Activated T-helper 1 cell treated with anti-CD3 and anti-CD28 coated beads, Interleukin-2, amount 50 U/mL, for 16 hours (primary cell): ENCODE results near the gene RNF157.

Experiments used
- DNase-seq, 2 donors: peaks; one replicate each; pipeline ENCODE4 v3.0.0-alpha.2; 2020; ENCODE audit warnings: low read depth in 1 of 2, low spot score in 1 of 2

Gene RNF157

DNA sequence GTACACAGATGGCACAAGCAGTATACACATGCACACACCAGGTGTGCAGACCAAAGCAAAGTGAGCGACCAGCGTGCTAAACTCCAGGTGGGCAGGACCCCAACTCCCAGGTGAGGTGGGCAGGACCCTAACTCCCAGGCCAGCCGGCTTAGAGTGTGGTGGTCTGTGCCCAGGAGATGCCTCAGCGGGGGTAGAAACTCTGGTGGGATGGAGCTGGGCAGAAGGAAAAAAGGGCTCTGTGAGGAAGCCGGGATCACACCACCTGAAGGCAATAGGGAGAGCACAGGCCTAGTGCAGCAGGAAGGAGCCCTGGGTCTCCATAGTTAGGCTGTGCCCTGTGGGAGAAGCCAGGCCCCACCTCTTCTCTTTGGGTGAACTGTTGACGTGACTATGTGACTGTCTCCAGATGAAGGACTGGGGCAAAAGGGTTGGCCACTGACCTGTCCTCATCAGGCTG, 97.7 kb downstream of the RNF157 start:
- DNase-seq, result no peak

DNA sequence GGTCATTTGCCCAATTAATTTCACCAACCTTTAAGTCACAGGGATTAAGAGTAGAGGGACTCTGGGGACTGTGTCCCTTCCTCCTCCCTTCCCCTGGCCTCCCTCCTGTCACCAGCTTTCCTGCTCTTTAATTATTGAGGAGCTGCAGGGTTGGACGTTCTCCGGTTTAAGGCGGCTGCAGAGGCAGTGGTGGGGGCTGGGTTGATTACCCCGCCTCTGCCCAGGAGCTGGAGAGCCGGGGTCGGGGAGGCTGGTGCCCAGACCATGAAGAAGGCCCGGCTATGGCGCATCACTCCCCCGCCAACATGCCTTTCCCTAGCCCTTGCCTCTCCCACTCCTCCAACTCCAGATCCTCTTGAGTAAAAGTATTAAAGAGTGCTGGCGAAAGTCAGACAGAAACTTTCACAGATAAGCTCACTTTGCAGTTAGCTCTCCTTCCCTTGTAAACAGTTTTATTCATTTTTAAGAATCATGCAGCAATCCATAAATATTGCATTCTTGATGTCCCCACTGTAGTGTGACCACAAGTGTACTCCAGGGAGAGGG, 98.2 kb downstream of the RNF157 start:
- no peak for DNase-seq

DNA sequence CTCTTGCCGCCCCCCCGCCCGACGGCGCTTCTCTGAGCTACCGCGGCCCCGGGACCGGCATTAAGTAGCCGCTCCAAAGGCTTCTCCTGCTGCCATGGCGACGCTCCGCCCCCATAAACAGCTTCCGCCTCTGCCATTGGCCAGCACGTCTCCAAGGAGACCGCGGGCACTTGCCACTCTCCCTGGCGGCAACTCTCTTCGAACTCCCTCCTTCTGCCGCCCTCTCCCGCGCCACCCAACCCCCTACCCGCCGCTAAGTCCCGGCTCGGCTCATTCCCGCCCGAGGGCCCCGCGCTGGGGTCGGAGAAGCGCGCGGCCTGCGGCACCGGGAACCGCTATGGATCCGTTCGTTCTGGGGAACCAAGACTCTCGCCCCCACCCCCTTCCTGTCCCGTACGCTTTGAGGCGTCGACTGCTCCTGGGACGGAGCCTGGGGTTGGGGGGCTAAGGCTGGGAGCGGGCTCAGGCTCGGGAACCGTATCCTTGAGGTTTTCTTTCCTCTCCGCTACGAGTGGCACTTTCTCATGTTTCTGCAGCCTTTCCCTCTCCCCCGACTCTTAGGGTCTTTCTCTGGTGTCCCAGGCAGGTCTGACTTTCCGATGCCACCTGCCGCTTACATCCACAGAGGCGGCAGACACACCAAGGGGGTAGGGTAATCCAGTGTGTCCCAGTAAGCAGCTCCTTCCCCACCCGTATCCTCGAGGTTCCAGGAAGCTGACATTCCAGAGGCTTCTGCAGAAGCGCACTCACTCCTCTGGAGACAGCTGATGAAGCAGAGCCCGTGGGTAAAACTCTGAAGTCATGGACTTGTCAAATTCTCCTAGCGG, 98.9 kb downstream of the RNF157 start, which contains the start of gene FOXJ1:
TSS of gene FOXJ1 (minus strand) at position 34 of the 827 bp plus-strand sequence. CDS start 850 bp downstream, outside the sequence.
- peak; percentile 78 to 84 for DNase-seq

DNA sequence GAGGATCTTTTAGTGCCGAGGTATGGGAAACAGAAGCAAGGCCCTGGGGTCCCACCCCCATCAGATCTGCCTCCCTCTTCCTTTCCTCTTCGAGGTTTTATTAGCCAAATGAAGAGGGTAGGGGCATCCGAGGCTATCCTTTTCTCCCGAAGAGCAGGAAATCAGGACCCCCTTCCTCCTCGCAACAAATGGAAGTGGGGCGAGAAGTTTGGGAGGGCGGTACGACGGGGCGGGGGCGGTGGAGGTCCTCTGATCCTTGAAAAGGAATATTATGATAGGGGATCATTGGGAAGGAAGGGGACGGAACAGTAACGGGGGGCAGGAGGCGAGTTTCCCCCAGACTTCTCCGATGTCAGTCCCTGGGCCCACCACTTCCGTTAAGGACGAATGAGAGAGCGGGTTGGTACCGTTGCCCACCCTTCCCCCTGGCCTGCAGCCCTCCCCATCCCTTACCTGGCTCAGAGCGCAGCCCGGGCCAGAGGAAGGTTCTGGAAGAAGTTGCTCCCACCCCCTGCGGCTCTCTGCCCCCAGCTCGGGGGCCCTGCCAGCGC, 99.6 kb downstream of the RNF157 start:
- no peak for DNase-seq

DNA sequence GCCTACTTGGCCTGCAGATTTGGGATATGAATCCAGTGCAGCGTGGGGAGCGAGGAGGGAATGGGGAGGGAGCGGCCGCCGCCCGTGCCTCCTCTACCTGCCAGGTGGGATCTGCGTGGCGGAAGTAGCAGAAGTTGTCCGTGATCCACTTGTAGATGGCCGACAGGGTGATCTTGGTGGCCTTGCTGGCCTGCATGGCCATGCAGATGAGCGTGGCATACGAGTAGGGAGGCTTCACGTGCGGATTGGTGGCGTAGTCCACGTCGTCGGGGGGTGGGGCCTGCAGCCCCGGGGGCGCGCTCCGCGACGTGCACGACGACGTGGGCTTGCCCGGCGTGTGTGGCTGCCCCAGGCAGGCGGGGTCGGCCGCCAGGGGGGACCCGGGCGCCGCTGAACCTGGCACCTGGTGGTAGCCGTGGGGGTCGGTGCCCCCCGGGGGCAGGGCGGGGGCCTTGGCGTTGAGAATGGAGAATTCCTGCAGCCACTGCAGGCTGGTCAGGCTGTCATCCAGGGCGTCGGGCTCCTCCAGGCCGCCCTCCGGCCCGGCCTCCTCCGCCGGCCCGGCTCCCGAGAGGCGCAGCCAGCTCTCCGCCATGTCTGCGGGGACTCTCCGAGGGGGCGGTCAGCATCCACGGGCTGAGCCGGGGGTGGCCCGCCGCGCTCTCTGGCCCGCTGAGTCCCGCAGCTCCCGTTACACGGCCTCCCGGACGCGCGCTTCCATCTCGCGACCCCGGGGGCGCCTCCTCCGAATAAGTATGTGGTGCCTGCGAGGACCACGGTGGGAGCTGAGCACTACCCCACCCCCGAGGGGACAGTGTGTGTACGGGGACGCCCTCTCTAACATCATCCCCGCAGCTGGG, 100.3 kb downstream of the RNF157 start:
- DNase-seq, result no peak

DNA sequence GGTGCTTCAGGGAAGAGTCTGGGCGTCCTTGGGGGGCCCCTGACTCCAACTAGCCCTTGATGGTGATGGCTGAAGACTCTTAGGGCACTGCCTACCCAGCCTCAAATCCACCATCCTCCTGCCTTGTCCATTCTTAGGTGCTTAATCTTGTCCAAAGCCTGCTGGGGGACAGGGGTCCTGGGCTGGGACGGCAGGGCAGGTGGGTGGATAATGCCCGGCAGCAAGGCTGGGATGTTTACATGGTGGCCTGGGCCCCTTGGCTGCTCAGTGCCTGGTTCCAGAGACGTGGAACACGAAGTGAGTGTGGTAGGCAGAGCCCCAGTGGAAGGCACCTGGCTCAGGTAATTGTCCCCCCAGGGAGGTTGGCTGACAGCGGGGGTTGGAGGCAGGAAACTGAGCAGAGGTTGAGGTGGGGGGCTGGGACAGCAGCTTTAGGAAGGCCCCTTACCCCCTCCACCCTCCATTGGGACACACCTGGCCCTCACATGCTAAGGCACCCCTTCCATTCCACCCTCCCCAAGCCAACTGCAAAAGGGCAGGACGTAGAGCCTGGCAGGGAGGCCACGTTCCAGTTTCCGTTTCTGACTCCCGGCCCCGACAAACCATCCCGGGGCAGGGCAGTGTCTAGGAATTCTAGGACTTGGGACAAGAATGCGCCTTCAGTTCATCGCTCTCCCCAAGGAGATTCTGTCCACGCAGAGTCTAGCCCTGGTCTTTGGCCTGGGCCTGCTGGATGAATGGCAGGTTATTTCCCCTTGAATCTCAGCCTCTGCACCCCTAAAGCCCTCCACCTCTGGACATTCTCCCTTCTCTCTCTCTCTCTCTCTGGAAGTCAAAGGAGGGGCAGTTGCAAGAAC, 101.2 kb downstream of the RNF157 start:
- DNase-seq, result no peak

DNA sequence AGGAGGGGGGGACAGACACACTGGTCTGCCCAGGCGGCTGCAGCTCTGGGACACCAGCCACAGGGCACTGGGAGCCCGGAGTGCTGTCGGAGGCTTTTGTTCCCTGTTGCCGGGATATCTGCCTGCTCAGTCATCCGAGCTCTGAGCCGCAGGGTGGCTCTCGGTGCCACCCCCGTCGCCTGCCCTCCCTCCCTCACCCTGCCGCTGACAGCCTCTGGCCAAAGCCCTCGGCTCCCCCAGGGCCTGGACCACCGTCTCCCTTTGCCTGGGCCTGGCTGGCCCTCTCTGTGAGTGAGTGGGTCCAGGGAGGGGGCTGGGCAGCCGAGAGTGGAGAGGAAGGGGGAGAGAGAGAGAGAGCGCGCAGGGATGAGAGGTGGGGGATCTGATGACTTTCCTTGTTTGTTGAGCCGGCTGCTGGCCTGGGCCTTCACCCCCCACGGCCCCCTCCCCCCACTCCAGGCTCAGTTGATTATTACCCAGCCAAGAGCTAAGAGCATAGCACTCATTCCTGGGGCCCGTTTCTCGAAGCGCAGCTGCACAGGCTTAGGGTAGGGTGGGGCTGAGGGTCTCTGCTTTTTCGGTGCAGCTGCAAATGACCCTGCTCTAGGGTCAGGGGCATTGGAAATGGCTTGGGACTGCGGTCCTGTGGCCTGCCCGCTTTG, 101.9 kb downstream of the RNF157 start:
- DNase-seq, result no peak

DNA sequence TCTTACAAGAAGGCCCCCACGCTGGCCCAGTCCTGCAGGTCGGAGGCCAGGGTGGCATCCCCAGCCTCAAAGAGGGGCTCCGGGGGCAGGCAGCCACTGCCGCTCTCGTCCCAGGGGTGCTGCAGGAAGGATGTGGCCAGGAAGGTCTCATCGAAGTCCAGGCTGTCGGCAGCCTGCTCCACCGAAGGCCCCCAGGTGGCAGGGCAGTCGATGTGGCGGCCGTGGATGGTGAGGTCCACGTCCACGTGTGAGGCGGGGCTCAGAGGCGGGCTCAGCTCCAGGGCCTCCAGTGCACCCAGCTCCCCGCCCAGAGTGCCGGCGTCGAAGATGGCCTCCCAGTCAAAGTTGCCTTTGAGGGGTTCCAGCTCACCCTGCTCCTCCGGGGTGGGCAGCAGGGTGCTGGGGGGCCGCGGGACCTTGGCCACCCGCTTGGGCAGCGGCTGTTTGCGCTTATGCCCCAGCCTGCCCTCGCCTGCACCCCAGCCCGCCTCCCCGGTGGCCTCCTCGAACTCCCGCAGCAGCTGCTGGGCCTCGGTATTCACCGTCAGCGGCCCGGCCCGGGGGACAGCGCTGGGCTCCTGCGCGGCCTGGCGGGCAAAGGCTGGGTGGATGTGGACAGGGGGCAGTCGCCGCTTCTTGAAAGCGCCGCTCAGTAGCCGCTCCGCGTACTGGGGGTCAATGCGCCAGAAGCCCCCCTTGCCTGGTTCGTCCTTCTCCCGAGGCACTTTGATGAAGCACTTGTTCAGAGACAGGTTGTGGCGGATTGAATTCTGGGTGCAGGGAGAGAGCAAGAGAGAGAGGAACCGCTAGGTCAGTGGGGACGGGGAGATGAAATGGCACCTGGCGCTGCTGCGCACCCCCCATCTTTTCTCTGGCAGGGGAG, 102.7 kb downstream of the RNF157 start:
- no peak for DNase-seq

DNA sequence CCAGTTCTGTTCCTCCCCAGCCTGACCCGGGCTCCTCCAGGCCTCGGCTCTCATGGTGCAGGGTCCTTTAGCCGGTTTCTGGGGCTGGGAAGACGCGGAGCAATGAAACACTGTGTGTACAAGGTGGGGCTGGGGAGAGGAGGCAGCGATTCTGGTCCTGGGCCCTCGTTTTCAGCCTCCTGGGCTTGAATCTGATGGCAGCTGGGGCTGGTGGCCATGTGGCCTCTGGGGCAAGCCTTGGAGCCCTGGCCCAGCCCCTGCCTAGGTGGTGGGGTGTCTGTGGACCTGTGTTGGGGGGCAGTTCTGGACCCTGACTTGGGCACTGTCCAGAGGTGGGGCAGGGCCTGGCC, 103.3 kb downstream of the RNF157 start:
- no peak for DNase-seq

DNA sequence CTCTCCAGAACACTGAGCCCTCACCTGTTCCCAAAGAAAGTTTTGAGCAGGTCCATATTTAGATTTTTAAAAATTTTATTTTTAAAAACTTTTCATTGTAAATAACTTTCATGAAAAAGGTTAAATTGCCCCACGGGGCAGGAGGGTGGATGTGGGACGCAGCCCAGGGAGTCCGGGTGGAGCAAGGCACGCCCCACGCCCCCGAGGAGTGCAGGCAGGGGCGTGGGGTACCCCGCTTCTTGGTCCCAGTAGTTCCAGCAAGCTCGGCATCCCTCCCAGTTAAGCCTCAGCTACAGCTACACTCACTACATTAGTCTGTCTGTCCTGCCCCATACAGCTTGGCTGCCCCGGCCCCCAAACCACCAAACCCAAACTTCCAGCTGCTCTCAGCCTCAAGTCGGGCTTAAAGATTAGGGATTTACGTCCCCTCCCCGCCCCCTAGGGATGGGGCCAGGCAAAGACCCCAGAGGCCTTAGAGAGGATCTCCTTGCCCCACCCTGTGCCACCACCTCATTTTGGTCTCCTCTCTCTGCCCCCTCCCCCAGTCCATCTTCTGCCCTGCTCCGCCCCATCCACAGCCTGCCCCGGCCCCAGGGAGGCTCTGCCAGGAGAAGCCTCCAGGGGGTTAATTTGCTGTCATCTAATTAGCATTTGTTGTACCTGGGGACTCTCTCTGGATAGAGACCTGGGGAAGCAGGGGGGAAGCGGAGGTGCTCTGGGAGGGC, 103.9 kb downstream of the RNF157 start:
- DNase-seq, result no peak

DNA sequence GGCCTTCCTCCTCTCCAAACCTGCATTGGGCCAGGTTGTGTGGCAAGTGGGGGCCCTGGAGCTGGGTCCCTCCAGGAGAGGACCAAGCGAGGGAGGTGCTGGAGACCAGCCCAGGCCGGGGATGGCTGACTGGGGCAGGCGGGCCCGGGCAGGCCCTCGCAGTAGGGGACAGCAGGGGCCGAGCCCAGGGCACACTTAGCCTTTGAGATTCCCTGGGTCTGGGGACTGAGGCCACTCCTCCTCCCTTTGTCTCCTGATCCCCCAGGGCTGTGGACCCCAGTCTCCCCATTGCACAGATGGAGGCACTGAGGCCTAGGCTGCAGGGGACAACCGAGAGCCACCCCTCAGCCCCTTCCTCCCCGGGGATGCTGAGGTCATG, 104.5 kb downstream of the RNF157 start:
- DNase-seq, result no peak

DNA sequence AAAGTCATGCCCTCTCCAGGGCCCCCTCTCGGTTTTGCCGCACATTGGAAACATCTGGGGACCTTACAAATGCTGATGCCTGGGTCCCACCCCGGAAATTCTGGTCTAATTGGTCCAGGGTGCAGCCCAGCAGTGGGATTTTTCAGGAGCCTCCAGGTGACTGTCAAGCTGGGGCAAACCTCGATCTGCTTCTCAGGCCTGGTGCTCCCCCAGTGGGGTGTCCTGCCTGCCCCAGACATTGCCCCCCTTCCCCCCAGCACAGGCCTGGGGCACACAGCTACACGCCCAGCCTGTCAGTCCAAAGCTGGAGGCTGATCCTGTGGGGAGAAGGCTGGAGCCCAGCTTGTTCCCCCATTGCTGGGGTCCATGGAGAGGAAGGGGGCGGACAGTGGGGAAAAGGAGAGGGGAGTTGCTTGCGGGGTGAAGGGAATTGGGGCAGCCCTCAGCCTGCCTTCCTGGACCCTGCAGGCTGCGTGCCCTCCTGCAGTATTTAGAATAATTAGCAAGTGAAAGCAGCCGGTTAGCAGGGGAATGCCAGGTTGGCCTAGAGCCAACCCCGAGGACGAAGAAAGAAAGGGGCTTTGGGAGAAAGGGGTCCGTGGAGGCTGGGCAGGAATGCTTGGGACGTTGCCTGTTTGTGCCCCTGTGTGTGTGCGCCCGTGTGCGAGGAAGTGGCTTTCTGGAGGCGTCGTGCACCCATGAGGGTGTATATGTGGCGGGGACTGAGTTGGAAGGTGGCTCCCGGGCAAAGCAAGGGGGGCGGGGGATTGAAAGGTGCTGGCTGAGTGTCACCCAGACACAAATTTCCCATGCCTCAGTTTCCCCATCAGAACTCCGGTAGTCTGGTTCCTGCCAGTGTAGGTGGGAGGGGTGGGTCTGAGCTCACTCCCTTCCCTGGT, 105.1 kb downstream of the RNF157 start:
- DNase-seq, result no peak

DNA sequence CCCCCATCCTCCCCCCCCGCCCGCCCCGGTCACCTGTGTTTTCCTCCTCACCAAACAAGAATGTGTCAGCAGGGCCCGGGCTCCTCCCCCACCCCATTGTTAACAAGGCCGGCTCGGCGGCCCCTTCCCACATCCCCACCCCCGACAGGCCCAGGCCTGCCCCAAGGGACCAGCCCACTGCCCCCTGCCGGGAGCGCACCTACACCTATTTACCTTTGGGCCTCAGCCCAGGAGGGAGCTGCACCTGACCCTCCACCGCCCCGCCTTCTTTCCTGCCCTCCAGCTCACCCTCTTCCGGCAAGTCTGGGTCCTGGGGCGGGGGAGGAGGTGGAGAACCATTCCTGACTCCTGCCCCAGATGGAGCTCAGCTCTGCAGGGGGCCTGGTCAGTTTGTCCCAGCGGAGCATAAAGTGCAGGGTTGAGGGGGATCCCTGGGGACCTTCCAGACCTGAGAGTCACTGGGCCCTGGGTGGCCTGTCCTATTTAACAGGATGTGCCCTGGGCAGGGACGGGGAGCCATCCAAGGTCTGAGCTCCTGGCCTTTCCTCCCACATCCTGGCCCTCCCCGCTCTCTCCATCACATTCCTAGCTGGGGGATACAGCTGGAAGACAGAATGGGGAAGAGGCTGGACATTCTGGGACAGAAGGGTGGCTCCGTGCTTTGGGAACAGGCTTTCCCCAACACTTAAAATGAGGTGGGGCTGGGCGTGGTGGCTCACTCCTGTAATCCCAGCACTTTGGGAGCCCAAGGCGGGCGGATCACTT, 107.5 kb downstream of the RNF157 start:
- DNase-seq, result no peak

DNA sequence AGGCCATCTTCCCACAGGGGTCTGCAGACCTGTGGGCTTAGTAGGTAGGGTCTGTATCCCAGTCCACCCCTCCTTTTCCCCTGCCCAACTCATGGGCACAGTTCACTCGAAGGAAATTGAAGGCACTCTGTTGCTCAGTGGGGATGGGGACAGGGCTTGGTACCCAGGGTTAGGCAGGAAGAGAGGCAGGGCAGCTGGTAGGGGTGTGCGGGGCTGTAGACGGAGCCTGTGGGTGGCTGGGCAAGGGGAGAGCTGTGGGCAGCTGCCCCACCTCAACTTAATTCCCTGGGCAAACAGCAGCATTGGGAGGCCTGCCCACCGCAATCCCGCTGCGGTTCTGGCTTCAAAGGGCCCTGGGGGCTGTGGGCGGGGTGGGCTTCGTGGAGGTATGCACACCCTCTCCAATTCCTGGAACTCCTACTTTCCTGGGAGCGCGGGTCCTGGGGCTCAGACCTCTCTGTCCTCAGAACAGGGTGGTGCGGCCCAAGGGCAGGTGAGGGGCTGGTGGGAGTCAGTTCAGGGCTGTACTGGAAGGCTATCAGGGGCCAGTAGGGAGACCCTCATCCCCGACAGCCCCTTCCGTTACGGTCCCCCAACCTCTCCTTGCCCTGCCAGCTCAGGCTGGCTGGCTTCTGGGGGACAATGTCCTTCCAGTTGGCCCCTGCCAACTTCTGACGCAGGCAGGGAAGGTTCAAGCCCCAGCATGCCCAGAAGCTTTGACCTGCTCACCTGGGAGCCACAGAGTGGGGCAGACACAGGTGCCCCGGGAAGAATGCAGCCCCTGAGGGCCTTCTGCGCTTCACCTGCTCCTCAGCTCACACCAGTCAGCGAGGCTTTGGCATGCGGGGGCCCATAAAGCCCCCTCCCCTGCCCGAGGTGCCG, 108.4 kb downstream of the RNF157 start:
- no peak for DNase-seq

DNA sequence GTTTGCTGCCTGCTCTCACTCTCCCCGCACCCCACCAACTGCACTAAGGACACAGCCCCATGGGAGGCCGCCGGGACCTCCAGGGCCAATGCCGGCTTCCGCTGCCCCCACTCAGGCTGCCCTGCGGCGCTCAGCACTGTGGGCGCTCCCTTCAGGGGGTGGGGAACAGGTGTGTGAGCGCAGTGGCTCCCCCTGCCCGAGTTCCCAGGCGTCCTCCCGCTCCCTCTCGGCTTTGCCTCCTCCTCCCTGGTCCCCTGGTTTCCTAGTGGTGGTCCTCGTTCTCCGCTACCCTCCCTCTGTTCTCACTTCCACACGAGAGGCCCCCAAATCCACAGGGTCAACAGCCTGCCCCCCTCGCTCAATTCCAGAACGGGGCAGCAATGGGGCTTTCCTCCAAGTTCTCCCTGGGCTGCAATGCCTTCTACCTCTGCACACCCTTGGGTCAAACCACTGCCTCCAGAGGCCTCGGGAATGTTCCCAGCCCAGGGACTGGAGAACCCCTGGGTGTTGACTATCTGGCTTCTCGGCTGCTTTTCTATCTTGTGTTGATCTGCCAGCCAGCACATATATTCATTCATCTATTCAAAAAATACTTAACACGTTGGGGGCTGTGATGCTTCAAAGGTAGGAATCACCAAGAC, 109.1 kb downstream of the RNF157 start:
- no peak for DNase-seq
